KMS-11 (cell line): ENCODE data around the gene ST3GAL5.

Source experiments
- H2AFZ ChIP-seq: fragments of 200-600 bp; sonication (generic); 2 replicates; pipeline ENCODE4 v1.6.1; 2016; ENCODE audit warnings: antibody characterized with exemption, mixed run types, low read depth
- H3K27ac ChIP-seq: fragments of 200-600 bp; sonication (generic); 2 replicates; pipeline ENCODE4 v1.6.1; 2016; ENCODE audit warnings: mild to moderate bottlenecking, mixed run types
- H3K27me3 ChIP-seq: fragments of 200-600 bp; sonication (generic); 2 replicates; pipeline ENCODE4 v1.6.1; 2017; ENCODE audit warnings: mild to moderate bottlenecking, low read depth, mixed run types, moderate library complexity; ENCODE audit not compliant: insufficient read depth
- H3K36me3 ChIP-seq: fragments of 200-600 bp; sonication (generic); 2 replicates; pipeline ENCODE4 v1.6.1; 2017; ENCODE audit warnings: mild to moderate bottlenecking, mixed run types; ENCODE audit not compliant: insufficient read depth
- H3K4me1 ChIP-seq: fragments of 200-600 bp; sonication (generic); 2 replicates; pipeline ENCODE4 v1.6.1; 2016; ENCODE audit warnings: mild to moderate bottlenecking, low read depth, mixed run types; ENCODE audit not compliant: poor library complexity, severe bottlenecking
- H3K4me2 ChIP-seq: fragments of 200-600 bp; sonication (generic); 2 replicates; pipeline ENCODE4 v1.7.0; 2016; ENCODE audit warnings: mild to moderate bottlenecking, mixed run types
- H3K4me3 ChIP-seq: fragments of 200-600 bp; sonication (generic); IDR thresholded peaks from 2 replicates; pipeline ENCODE4 v1.6.1; 2017; ENCODE audit warnings: low read depth, low read length, mixed read lengths; ENCODE audit not compliant: insufficient read depth
- H3K79me2 ChIP-seq: fragments of 200-600 bp; sonication (generic); 2 replicates; pipeline ENCODE4 v1.6.1; 2016; ENCODE audit warnings: low read depth, mixed run types; ENCODE audit not compliant: insufficient read depth
- H3K9ac ChIP-seq: fragments of 200-600 bp; sonication (generic); 2 replicates; pipeline ENCODE4 v1.6.1; 2016; ENCODE audit warnings: mild to moderate bottlenecking, mixed run types
- H4K20me1 ChIP-seq: fragments of 200-600 bp; sonication (generic); 2 replicates; pipeline ENCODE4 v1.6.1; 2016; ENCODE audit warnings: mild to moderate bottlenecking, mixed run types; ENCODE audit not compliant: insufficient read depth
- CTCF ChIP-seq: fragments of 200-600 bp; sonication (generic); conservative IDR thresholded peaks from 2 replicates; pipeline ENCODE4 v1.6.1; 2017; ENCODE audit warnings: low read depth, mild to moderate bottlenecking, antibody characterized with exemption, low read length, moderate library complexity, mixed read lengths

ST3GAL5 gene

GRCh38 chr2:85871494-85872164, 17.2 kb downstream of the ST3GAL5 start:
- Histone ChIP-seq H3K4me1 (peaks cover 23% of the 10 kb centered on the region), H3K27ac (no peak overlapping the region), H3K79me2 (peaks cover 35% of the 10 kb centered on the region; the same call in 1 of the 2 replicates), H2AFZ (no peak overlapping the region), H3K9ac (no peak overlapping the region), H3K36me3 (no peaks in the 10 kb centered on the region), H4K20me1 (no peaks in the 10 kb centered on the region), H3K27me3 (no peaks in the 10 kb centered on the region), H3K4me2 (no peak overlapping the region), H3K4me3 (no peak overlapping the region)
- TF ChIP-seq CTCF, result no peak

- no peaks in the 10 kb centered on the region for H3K36me3 ChIP-seq
- H3K79me2 ChIP-seq, result peaks cover 27% of the 10 kb centered on the region; the same call in 1 of the 2 replicates
- no peak overlapping the region for H3K4me2 ChIP-seq
- no peaks in the 10 kb centered on the region for H4K20me1 ChIP-seq
- peaks cover 47% of the 10 kb centered on the region for H3K4me1 ChIP-seq
- no peak for TF ChIP-seq CTCF
- no peak overlapping the region for H3K4me3 ChIP-seq
- H3K9ac ChIP-seq, result no peak overlapping the region
- no peak overlapping the region for H2AFZ ChIP-seq
- H3K27ac ChIP-seq, result no peak overlapping the region
- H3K27me3 ChIP-seq, result no peaks in the 10 kb centered on the region
These were observed 20.0 kb downstream of the ST3GAL5 start for GRCh38 chr2:85868822-85869221.

- H3K9ac ChIP-seq, result no peak overlapping the region
- no peak overlapping the region for H3K4me3 ChIP-seq
- H3K36me3 ChIP-seq, result no peaks in the 10 kb centered on the region
- no peak overlapping the region for H3K27ac ChIP-seq
- H3K79me2 ChIP-seq, result peaks cover 16% of the 10 kb centered on the region; the same call in 1 of the 2 replicates
- H2AFZ ChIP-seq, result no peak overlapping the region
- peaks cover 55% of the 10 kb centered on the region for H3K4me1 ChIP-seq
- H4K20me1 ChIP-seq, result no peaks in the 10 kb centered on the region
- no peak for TF ChIP-seq CTCF
- H3K4me2 ChIP-seq, result no peak overlapping the region
- no peaks in the 10 kb centered on the region for H3K27me3 ChIP-seq
These were observed 21.1 kb downstream of the ST3GAL5 start for GRCh38 chr2:85867556-85868292.

GRCh38 chr2:85867121-85867520, 21.7 kb downstream of the ST3GAL5 start:
- H3K36me3 ChIP-seq, result no peaks in the 10 kb centered on the region
- H4K20me1 ChIP-seq, result no peaks in the 10 kb centered on the region
- H3K27me3 ChIP-seq, result no peaks in the 10 kb centered on the region
- no peak overlapping the region for H3K9ac ChIP-seq
- H3K4me1 ChIP-seq, result peaks cover 61% of the 10 kb centered on the region
- H3K4me3 ChIP-seq, result no peak overlapping the region
- peaks cover 12% of the 10 kb centered on the region; the same call in 1 of the 2 replicates for H3K79me2 ChIP-seq
- no peak overlapping the region for H2AFZ ChIP-seq
- TF ChIP-seq CTCF, result no peak
- H3K4me2 ChIP-seq, result no peak overlapping the region; the same call in 1 of the 2 replicates
- H3K27ac ChIP-seq, result peak overlapping the region; percentile 49; the same call in 1 of the 2 replicates
